ENCODE data around the gene ZBTB8B.
"Not testable (repeated sequence)": the region's sequence is repeated elsewhere in the genome, so short reads cannot be mapped to it uniquely, and the experiment has no call there.

Gene ZBTB8B

DNA sequence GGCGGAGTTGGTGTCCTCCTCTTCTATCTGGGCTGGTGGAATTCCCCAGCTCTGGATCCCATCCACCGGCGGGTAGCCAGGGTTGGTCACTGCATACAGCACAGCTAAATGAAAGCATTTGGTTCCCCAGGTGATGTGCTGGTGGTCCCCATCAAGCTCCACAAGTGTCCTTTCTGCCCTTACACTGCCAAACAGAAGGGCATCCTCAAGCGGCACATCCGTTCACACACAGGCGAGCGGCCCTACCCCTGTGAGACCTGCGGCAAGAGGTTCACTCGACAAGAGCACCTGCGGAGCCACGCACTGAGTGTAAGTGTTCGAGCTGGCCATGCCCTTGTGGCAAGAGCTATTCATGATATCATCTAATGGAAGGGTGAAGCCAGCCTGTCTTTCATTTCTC is 15.9 kb downstream of the ZBTB8B start:
- H3K9me3 Mint-ChIP-seq, result peaks cover 0 to 1% of the 10 kb centered on the region in 2 donors
- DNase-seq (no peak), ATAC-seq (replicated peaks) (no peak)
- H3K4me1 Mint-ChIP-seq, result no peaks in the 10 kb centered on the region
- peaks cover 10 to 13% of the 10 kb centered on the region in 2 donors for H3K27me3 Mint-ChIP-seq
- H3K36me3 Mint-ChIP-seq, result no peaks in the 10 kb centered on the region
- no peak overlapping the region for H3K27ac Mint-ChIP-seq
- no peak overlapping the region for H3K4me3 Mint-ChIP-seq

DNA sequence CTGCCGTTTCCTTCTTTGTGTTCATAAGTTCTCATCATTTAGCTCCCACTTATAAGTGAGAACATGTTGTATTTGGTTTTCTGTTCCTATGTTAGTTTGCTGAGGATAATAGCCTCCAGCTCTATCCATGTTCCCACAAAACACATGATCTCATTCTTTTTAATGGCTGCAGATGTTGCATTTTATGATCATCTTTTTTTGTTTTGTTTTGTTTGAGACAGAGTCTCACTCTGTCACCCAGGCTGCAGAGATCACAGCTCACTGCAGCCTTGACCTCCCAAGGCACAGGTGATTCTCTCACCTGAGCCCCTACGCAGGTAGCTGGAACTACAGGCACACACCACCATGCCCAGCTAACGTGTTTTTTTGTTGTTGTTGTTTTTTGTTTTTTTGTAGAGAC is 16.9 kb downstream of the ZBTB8B start:
- H3K27me3 Mint-ChIP-seq; H3K36me3 Mint-ChIP-seq; DNase-seq; H3K27ac Mint-ChIP-seq; ATAC-seq (replicated peaks); H3K9me3 Mint-ChIP-seq; H3K4me3 Mint-ChIP-seq; H3K4me1 Mint-ChIP-seq: not testable (repeated sequence)

DNA sequence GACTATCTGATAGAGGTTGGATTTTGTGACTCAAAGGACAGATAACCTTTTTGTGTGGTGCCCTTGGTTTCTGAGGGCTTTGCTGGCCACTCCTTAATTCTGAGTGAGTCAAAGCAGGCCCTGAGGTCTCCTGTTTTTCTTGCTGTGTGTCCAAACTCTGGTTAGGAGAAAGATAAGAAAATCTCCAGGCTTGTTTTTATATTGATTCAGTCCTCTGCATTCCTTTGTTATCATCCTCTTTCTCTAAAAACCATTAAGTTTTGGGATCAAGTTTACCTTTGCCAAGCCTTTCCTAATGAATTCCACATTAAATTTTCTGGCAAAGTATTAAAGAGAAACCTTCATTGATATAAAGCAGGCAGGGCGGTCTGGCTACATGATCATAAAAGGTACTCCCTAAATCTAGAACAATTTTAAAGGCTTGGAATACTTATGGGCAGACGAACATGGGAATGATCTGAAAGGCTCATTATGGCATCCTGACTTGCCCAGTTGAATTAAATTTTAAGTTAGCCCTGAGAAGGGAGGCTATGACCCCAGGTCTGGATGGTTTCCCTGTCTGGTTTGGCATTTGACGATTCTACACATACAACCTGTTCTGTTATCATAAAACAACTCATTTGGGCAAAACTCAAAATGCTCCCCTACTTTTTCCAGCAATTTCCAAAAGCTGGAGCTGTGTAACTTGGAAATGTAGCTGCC is 20.8 kb downstream of the ZBTB8B start:
- ATAC-seq (replicated peaks), result no peak
- DNase-seq, result no peak
- Mint-ChIP-seq H3K36me3 (no peaks in the 10 kb centered on the region), H3K27me3 (peaks cover 5 to 15% of the 10 kb centered on the region in 2 donors), H3K27ac (no peak overlapping the region), H3K9me3 (peaks cover 0 to 1% of the 10 kb centered on the region in 2 donors), H3K4me3 (no peak overlapping the region), H3K4me1 (no peaks in the 10 kb centered on the region)

DNA sequence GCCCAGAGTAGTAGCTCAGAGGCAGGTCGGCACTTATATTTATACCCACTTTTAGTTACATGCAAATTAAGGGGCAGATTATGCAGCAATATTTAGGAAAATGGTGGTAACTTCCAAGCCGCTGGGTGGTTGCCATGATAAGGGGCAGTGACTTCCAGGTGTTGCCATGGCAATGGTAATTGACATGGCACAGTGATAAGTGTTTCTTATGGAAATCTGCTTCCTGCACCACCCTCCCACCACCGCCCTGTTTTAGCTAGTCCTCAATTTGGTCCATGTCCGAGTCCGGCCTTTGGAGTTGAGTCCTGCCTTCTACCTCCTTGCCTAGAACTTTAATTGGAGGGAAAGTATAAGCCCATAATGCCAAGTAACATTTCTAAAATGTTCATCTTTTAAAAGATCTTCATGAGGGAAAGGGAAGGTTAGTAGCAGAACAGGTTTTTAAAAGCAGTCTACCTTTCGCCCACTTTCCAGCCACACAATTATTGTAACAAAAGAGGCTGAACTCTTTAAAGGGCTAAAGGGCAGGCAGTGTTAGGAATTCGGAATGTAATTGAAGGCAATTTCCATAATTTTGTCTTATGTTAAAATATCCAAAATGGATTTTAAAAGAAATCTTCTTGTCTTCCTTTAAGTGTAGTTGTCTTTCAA is 21.7 kb downstream of the ZBTB8B start:
- Mint-ChIP-seq H3K4me3 (no peak overlapping the region), H3K4me1 (no peaks in the 10 kb centered on the region), H3K9me3 (peaks cover 0 to 1% of the 10 kb centered on the region in 2 donors), H3K36me3 (no peaks in the 10 kb centered on the region), H3K27me3 (peaks cover 5 to 20% of the 10 kb centered on the region in 2 donors), H3K27ac (no peak overlapping the region)
- DNase-seq, result no peak
- ATAC-seq (replicated peaks), result no peak

DNA sequence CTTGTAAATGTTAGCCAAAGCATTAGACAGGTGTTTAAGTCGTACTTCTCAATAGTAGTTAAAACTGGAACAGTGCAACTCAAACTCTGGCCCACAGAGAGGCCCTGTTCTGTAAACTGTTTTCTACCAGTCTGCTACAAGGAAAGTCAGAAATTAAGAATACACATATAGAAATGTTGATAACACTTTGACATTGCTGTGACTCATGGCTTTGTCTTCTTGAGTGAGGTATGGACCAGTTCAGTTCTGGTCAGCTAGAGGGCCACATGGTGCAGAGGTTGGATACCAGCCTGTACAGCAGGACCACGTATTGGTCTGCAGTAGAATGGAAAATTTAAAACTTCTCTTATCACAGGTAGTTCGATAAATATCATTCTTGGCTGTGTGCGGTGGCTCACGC is 22.3 kb downstream of the ZBTB8B start:
- ATAC-seq (replicated peaks) (no peak), DNase-seq (no peak)
- Mint-ChIP-seq H3K27ac (no peak overlapping the region), H3K36me3 (no peaks in the 10 kb centered on the region), H3K27me3 (peaks cover 5 to 20% of the 10 kb centered on the region in 2 donors), H3K4me3 (no peak overlapping the region), H3K9me3 (peaks cover 0 to 1% of the 10 kb centered on the region in 2 donors), H3K4me1 (no peaks in the 10 kb centered on the region)

DNA sequence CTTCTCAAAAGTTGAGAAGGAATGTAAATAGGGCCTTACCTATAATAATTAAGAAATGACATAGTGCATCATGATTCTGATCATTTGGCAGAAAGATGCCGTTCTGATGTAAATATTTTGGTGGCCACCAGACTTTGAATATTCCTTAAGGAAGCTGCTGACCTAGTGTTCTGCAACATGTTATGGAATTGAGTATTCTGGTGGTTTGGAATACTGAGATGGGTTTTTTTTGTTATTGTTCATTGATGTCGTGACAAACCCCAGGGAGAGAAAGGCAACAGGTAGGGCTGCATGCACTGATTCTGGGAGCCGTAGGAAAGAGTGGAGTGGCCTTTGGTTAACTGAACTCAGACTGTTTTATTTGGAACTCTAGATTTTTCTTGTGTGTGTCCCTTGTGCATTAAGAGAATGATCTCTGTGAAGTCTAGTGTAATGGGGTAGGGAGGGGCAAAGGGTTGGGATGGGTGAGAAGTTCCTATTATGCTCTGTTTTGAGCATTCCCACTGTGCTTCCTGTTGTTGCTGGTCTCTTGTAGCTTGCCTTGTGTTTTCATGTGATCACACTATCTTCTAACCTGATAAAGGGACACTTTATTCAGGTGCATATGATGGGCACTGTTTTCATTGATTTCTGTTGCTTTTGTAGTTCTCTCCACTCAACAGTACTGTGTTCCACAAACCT is 25.0 kb downstream of the ZBTB8B start:
- DNase-seq (no peak), ATAC-seq (replicated peaks) (no peak)
- Mint-ChIP-seq H3K4me1 (no peaks in the 10 kb centered on the region), H3K4me3 (no peak overlapping the region), H3K9me3 (no peaks in the 10 kb centered on the region), H3K27me3 (peaks cover 5 to 18% of the 10 kb centered on the region in 2 donors), H3K27ac (no peak overlapping the region), H3K36me3 (no peaks in the 10 kb centered on the region)

DNA sequence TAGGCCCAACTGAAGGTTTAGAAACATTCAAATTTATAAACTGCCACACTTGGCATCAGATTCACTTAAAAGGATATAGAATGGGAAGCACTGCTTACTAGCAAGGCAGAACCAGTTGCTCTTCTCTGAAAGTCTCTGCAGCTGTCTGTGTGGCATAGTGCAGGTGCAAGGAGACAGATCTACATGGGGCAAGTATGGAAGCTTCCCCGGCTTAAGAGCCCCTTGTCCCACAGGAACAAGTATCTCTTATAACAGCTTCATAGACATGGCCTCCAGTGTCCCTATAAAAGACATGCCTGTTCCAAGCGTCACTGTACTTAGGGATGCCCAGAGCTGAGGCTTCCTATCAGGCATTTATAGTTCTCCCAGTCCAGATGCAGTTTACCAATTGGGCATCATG is 26.5 kb downstream of the ZBTB8B start:
- DNase-seq (no peak), ATAC-seq (replicated peaks) (no peak)
- no peaks in the 10 kb centered on the region for H3K4me1 Mint-ChIP-seq
- H3K4me3 Mint-ChIP-seq, result no peak overlapping the region
- no peaks in the 10 kb centered on the region for H3K9me3 Mint-ChIP-seq
- peaks cover 5 to 18% of the 10 kb centered on the region in 2 donors for H3K27me3 Mint-ChIP-seq
- H3K36me3 Mint-ChIP-seq, result no peaks in the 10 kb centered on the region
- no peak overlapping the region for H3K27ac Mint-ChIP-seq

DNA sequence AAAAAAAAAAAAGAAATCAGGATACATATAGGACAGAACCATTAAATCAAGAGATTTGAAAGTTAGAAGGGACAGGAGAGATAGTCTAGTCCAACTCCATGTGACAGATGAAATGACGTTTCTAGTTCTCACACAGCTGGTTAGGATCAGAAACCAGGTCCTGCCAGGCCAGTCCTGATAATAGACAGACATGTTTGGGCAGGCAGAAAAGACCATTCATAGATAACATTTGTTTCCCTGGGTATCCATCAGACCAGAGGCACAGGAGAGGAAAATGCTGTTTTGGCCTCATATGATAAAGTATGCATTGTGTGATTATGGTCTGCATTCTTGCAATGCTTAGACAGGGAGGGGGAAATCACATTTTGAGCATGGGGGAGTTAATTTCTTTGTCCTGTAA is 29.3 kb downstream of the ZBTB8B start:
- Mint-ChIP-seq H3K9me3 (no peaks in the 10 kb centered on the region), H3K27ac (no peak overlapping the region), H3K36me3 (no peaks in the 10 kb centered on the region), H3K4me3 (no peak overlapping the region), H3K27me3 (peaks cover 8 to 29% of the 10 kb centered on the region in 2 donors), H3K4me1 (no peaks in the 10 kb centered on the region)
- DNase-seq (no peak), ATAC-seq (replicated peaks) (no peak)

DNA sequence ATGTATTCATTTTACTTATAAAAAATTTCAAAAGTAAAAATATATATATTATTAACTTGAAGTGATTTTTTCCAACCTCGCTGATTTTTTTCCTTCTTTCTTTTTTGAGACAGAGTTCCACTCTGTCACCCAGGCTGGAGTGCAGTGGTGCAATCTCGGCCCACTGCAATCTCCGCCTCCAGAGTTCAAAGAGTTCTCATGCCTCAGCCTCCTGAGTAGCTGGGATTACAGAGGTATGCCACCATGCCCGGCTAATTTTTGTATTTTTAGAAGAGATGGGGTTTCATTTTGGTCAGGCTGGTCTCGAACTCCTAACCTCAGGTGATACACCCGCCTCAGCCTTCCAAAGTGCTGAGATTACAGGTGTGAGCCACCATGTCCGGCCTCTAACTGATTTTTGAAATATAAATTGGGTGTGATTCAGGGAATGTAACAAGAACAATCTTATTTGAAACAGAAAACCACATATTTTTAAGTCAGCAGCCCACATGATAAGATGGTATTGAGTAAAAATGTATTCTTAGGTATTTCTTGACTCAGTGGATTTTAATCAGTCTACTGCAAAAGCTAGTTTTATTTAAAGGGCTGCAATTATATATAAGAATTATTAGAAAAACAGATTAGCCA is 30.0 kb downstream of the ZBTB8B start:
- H3K27ac Mint-ChIP-seq, result no peak overlapping the region
- peaks cover 11 to 36% of the 10 kb centered on the region in 2 donors for H3K27me3 Mint-ChIP-seq
- H3K4me3 Mint-ChIP-seq, result no peak overlapping the region
- no peaks in the 10 kb centered on the region for H3K36me3 Mint-ChIP-seq
- no peak for DNase-seq
- H3K4me1 Mint-ChIP-seq, result no peaks in the 10 kb centered on the region
- ATAC-seq (replicated peaks), result no peak
- H3K9me3 Mint-ChIP-seq, result no peaks in the 10 kb centered on the region

DNA sequence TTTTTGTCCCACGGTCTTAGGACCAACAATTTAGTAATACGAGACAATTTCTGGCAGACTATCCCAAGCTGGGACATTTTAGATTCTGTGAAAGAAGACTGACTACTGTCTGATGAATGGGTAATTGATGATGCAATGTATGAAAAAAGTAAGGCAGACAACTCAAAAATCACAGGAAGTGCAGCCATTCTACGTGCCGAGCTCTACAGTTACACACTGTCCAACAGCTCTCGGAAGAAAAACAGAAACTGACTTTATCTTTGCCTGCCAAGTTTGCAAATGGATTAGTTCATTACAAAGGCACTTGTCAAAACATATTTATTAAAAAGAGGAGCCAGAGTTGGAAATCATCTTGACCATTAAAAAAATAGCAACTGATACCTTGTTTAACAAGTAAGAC is 31.3 kb downstream of the ZBTB8B start:
- H3K9me3 Mint-ChIP-seq, result no peaks in the 10 kb centered on the region

DNA sequence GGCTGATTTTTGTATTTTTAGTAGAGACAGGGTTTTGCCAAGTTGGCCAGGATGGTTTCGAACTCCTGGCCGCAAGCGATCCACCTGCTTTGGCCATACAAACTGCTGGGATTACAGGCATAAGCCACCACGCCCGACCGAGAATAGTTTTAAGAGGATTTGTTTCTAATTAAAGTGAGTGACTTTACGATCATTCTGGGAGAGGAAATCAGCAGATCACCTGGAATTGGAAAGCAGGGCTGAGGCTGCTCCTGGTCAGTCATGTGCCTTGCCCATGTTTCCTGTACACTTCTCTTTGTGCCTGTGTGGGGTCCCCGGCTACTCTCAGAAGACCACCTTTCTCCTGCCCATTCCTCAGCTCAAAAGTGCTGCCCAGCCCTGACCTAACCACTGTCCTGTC is 33.9 kb downstream of the ZBTB8B start:
- no peak for DNase-seq
- H3K4me1 Mint-ChIP-seq, result no peaks in the 10 kb centered on the region
- H3K27ac Mint-ChIP-seq, result no peak overlapping the region
- H3K27me3 Mint-ChIP-seq, result peaks cover 17 to 39% of the 10 kb centered on the region in 2 donors
- no peaks in the 10 kb centered on the region for H3K36me3 Mint-ChIP-seq
- no peaks in the 10 kb centered on the region for H3K9me3 Mint-ChIP-seq
- ATAC-seq (replicated peaks), result no peak
- no peak overlapping the region for H3K4me3 Mint-ChIP-seq

More for the DNA sequence above, 31.3 kb downstream of the ZBTB8B start:
- Mint-ChIP-seq H3K27me3 (peaks cover 11 to 27% of the 10 kb centered on the region in 2 donors), H3K4me3 (no peak overlapping the region), H3K36me3 (no peaks in the 10 kb centered on the region), H3K27ac (no peak overlapping the region), H3K4me1 (no peaks in the 10 kb centered on the region)
- no peak for DNase-seq
- no peak for ATAC-seq (replicated peaks)

DNA sequence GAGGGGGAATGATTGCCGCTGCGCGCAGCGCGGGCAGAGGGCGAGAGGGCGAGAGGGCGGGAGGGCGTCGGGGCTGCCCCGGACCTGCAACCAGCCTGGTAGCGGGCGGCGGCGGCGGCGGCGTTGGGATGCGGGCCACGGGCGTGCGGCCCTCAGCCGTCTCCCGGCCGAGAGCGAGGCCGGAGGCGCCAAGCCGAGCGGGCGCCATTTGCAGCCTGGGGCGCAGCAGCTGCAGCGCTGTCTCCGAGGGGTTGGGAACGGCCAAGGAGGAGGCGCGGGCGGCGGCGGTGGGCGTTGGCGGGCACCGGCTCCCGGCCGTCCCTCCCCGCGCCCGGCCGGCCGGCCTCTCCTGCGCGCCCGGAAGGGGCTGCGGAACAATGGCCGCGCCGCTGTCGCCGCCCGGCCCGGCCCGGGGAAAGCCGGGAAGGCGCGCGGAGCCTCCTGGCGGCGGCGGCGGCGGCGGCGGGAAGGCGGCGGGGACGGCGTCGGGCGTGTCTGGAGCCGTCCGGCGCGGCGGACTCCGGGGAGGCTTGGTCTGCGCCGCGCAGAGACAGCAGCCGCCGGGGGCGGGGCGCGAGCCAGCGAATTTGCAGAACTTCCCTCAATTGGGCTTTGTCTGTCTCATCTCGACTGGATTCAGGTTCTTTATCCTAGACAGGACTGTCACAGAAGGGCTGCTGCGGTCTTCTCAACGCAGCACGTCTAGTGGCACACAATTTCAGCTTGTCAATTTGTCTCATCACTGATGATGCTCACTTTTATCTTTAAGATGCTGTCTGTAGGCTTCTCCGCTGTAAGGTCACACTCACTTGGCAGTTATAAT is 35.7 kb downstream of the ZBTB8B start:
- ATAC-seq (replicated peaks), result peak; percentile 88 to 89
- Mint-ChIP-seq H3K27ac (no peak overlapping the region), H3K4me3 (peak overlapping the region; percentile 81 to 87), H3K4me1 (no peaks in the 10 kb centered on the region), H3K36me3 (no peaks in the 10 kb centered on the region), H3K27me3 (peaks cover 23 to 44% of the 10 kb centered on the region in 2 donors), H3K9me3 (no peaks in the 10 kb centered on the region)
- DNase-seq, result peak; percentile 24

DNA sequence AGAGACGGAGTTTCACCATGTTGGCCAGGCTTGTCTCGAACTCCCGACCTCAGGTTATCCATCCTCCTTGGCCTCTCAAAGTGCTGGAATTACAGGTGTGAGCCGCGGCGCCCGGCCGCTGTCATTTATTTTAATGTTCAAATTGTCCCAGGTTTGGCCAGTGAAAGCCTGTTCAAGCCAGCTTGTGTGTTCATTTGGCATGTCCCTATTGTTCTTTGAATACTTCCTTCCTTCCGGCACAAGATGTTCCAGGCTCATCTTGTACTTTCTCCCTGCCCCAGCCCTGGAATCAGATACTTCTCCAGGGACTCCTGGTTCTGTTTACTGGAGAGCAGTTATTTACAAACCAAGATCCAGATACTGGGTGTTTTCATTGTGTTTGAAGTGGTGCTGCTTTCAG is 37.0 kb downstream of the ZBTB8B start:
- Mint-ChIP-seq H3K4me1 (no peaks in the 10 kb centered on the region), H3K27ac (no peak overlapping the region), H3K4me3 (no peak overlapping the region), H3K27me3 (peaks cover 29 to 47% of the 10 kb centered on the region in 2 donors), H3K9me3 (no peaks in the 10 kb centered on the region), H3K36me3 (no peaks in the 10 kb centered on the region)
- ATAC-seq (replicated peaks), result no peak
- no peak for DNase-seq

DNA sequence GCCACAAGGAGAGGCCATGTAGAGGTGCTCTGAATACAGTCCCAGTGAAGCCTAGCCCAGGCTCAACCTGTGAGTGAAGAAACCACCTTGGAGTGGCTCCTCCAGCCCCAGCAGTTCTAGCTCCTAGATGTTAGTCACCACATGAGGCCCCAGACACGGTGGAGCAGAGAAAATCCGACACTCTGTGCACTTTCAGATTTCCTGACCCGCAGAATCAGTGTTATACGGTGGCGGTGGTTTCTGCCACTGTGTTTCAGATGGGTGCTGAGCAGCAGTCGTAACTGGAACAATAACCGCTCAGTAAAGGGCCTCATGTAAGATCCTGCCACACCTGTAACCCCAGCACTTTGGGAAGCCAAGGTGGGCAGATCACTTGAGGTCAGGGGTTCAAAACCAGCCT is 38.3 kb downstream of the ZBTB8B start:
- Mint-ChIP-seq H3K27me3 (peaks cover 25 to 51% of the 10 kb centered on the region in 2 donors), H3K9me3 (no peaks in the 10 kb centered on the region)

More for the DNA sequence above, 38.3 kb downstream of the ZBTB8B start:
- Mint-ChIP-seq H3K36me3 (no peaks in the 10 kb centered on the region), H3K4me3 (no peak overlapping the region), H3K27ac (no peak overlapping the region), H3K4me1 (no peaks in the 10 kb centered on the region)
- ATAC-seq (replicated peaks) (no peak), DNase-seq (no peak)

Data from stimulated activated naive B cell treated with anti-CD40 and anti-IgM and Interleukin-4, amounts not matched to agents 10 μg/mL and 1 μg/mL and 100 μg/mL, for 72 hours (primary cell).